NT2/D1 (cell line): Measurements from ENCODE around the gene FOXK1.
A peak's percentile ranks its signal among the peaks of the same experiment; 100 is the strongest.

Experiments
- DNase-seq: peaks from one replicate; pipeline ENCODE4 v3.0.0-alpha.2; 2011; ENCODE audit warnings: low read depth, low spot score
- H3K27me3 ChIP-seq: 2 replicates; pipeline ENCODE4 v1.6.0; 2011; ENCODE audit warnings: mild to moderate bottlenecking; ENCODE audit not compliant: insufficient read length, insufficient read depth
- H3K36me3 ChIP-seq: 2 replicates; pipeline ENCODE4 v1.6.1; 2011; ENCODE audit warnings: mild to moderate bottlenecking, low read length, mixed read lengths; ENCODE audit not compliant: insufficient read depth, insufficient read length
- H3K4me1 ChIP-seq: 2 replicates; pipeline ENCODE4 v1.5.1; 2011; ENCODE audit not compliant: insufficient read depth, insufficient read length
- H3K4me3 ChIP-seq: 2 replicates; pipeline ENCODE4 v1.5.1; 2011; ENCODE audit warnings: low read depth; ENCODE audit not compliant: insufficient read length
- H3K9ac ChIP-seq: 2 replicates; pipeline ENCODE4 v1.6.0; 2011; ENCODE audit warnings: low read depth; ENCODE audit not compliant: insufficient read length
- H3K9me3 ChIP-seq: 2 replicates; pipeline ENCODE4 v1.5.1; 2011; ENCODE audit warnings: mild to moderate bottlenecking, low read length; ENCODE audit not compliant: insufficient read depth
- SUZ12 ChIP-seq: IDR thresholded peaks from 2 replicates; pipeline ENCODE4 v1.6.1; 2011; ENCODE audit not compliant: insufficient read length, insufficient read depth; ENCODE audit errors: extremely low read depth
- YY1 ChIP-seq: IDR thresholded peaks from 2 replicates; pipeline ENCODE4 v1.6.1; 2011; ENCODE audit not compliant: insufficient read length, insufficient read depth
- ZNF274 ChIP-seq: IDR thresholded peaks from 2 replicates; pipeline ENCODE4 v1.6.1; 2011; ENCODE audit warnings: mild to moderate bottlenecking, low read depth, low read length

Gene FOXK1

DNA sequence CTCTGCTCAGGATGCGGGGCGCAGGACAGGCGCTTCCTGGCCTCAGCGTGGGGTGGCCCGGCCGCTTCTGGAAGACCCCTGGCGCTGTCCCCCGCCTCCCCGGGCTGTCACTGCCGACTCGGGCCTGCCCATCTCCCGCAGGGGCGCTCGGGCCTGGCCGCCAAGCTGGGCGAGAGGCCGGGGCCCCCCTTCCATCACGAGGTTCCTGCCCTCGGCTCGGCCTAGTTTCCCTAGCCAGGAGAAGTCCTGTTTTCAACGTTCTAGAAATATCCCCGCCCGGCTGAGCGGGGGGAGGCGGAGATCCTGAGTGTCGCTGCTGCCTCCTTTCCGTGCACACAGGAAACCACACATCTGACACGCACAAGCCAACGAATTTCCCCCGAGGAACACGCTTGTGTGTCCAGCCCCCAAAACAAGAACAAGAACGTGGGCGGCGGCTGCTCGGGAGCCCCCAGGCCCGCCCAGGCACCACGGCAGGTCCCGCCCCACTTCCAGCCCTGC lies 127.0 kb downstream of the FOXK1 start:
- Histone ChIP-seq H3K4me1 (peaks cover 11% of the 10 kb centered on the region), H3K36me3 (peaks cover 13% of the 10 kb centered on the region), H3K9ac (peak overlapping the region; percentile 21), H3K27me3 (no peaks in the 10 kb centered on the region), H3K9me3 (no peaks in the 10 kb centered on the region), H3K4me3 (no peak overlapping the region)
- no peak for TF ChIP-seq SUZ12
- TF ChIP-seq YY1 = no peak
- no peak for TF ChIP-seq ZNF274
- DNase-seq = no peak

DNA sequence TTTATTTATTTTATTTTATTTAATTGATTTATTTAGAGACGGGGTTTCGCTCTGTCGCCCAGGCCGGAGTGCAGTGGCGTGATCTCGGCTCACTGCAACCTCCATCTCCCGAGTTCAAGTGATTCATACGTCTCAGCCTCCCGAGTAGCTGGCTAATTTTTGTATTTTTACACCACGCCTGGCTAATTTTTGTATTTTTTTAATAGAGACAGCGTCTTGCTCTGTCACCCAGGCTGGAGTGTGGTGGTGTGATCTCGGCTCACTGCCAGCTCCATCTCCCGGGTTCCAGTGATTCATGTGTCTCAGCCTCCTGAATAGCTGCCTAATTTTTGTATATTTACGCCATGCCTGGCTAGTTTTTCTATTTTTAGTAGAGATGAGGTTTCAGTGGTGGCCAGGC lies 127.6 kb downstream of the FOXK1 start:
- no peaks in the 10 kb centered on the region for H3K9me3 ChIP-seq
- H3K27me3 ChIP-seq = no peaks in the 10 kb centered on the region
- peaks cover 9% of the 10 kb centered on the region for H3K4me1 ChIP-seq
- no peak overlapping the region for H3K9ac ChIP-seq
- TF ChIP-seq SUZ12 (no peak), ZNF274 (no peak), YY1 (no peak)
- no peak overlapping the region for H3K4me3 ChIP-seq
- DNase-seq = no peak
- H3K36me3 ChIP-seq = peaks cover 13% of the 10 kb centered on the region

DNA sequence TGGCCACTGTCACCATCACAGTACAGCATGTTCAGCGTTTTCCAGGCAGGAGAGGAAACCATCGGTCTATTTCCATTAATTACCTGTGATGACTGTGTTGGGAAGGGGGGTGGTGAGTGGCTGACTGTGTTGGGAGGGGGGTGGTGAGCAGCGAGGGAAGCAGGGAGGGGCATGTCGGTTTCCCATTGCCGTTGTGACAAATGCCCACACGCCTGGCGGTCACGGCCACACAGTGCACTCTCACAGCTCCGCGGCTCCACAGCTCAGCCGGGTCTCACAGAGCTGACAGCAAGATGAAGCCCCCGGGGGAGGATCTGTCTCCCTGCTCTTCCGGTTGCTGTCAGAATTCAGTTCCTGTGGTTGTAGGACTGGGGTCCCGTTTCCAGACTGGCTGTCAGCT lies 132.3 kb downstream of the FOXK1 start:
- Histone ChIP-seq H3K9ac (no peak overlapping the region), H3K27me3 (no peaks in the 10 kb centered on the region), H3K4me3 (no peak overlapping the region), H3K4me1 (peaks cover 10% of the 10 kb centered on the region), H3K9me3 (no peaks in the 10 kb centered on the region), H3K36me3 (peaks cover 8% of the 10 kb centered on the region)
- DNase-seq = no peak
- TF ChIP-seq SUZ12 (no peak), YY1 (no peak), ZNF274 (no peak)

DNA sequence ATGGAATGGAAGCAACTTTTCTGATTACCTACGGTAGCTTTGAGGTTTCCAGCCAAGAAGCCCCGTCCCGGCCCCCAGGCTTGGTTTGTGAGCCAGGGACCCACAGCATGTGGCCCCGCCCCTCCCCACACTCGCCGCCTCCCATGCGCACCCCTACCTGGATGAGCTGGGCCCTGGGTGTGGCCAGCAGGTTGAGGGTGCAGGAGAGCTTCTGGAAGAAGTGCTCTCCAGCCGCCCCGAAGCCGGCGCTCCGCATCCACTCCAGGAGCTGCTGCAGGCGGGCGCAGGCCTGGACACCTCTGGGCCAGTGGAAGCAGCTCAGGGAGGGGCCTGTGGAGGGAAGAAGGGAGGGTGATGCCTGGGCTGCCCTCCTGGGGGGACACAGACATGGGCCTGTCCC lies 133.0 kb downstream of the FOXK1 start:
- H3K4me3 ChIP-seq = no peak overlapping the region
- no peaks in the 10 kb centered on the region for H3K9me3 ChIP-seq
- peaks cover 8% of the 10 kb centered on the region for H3K36me3 ChIP-seq
- H3K9ac ChIP-seq = no peak overlapping the region
- no peaks in the 10 kb centered on the region for H3K27me3 ChIP-seq
- TF ChIP-seq ZNF274 (no peak), SUZ12 (no peak), YY1 (no peak)
- H3K4me1 ChIP-seq = peaks cover 10% of the 10 kb centered on the region
- no peak for DNase-seq

DNA sequence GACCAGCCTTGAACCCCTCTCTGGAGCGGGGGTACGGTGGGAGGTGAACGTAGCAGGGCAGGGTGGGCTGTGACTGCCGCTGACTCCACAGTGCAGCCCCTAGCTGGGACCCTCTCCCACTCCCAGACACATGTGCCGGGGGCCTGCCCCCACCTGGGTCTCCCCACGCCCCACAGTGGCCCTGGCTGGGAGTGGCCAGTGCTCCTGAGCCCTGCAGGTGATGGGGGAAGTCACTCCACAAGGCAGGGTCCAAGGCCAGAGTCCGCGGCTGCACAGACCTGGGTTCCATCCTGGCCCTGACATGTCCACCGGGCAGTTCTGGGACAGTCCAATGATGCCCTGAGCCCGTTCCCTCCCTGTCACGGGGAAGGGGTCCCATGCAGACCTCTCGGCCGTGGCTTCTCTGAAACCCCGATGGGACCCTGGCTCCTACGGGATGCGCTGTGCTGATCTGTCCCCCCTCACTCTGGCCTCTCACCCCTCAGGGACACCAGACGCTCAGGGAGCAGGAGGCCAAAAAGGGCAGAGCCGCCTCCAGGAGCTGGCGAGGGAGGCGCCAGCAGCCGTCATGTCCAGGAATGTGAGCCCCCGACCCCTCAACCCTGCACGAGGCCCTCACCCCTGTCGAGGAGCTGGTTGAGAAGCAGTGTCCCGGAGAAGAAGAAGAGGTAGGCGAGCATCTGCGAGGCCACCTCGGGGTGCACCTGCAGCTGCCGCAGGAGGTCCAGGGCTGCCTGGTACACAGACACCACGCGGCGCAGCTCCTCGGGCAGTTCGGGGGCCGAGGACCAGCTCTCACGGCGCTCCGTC lies 133.7 kb downstream of the FOXK1 start:
- Histone ChIP-seq H3K4me1 (peaks cover 11% of the 10 kb centered on the region), H3K27me3 (no peaks in the 10 kb centered on the region)
- no peak for DNase-seq

DNA sequence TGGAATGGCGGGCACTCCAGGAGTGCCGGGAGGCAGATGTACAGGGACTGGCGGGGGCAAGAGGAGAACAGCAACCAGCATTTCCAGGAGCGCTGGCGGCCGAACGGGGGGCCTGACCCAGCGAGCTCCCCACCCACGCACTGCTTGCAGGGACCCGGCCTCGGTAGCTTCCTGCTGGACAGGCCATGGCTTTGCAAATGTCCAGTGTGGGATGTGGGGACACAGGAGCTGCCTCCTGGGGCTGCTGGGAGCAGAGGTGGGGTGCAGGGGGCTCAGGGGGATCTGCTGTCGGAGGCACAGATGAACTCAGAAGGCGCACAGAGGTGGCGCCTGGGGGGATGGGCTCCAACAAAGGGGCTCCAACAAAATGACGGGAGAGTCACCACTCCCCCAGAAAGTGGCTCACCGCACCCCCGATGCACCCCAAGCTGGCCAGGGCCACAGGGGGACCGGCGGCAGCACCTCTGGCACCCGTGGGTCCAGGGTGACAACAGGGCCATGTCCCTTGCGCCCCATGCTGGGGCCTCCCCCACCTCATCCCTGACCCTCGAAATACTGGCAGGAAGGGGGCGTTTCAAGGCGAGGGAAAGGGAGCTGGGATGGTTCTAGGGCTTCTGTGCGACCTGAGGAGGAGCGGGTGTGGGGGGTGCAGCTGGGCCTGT lies 134.5 kb downstream of the FOXK1 start:
- Histone ChIP-seq H3K4me3 (no peak overlapping the region), H3K4me1 (peaks cover 12% of the 10 kb centered on the region), H3K9ac (peak overlapping the region; percentile 10), H3K27me3 (no peaks in the 10 kb centered on the region), H3K36me3 (peaks cover 5% of the 10 kb centered on the region), H3K9me3 (no peaks in the 10 kb centered on the region)
- DNase-seq = no peak
- TF ChIP-seq SUZ12 = no peak
- no peak for TF ChIP-seq ZNF274
- no peak for TF ChIP-seq YY1

More for the DNA sequence above, 133.7 kb downstream of the FOXK1 start:
- Histone ChIP-seq H3K36me3 (peaks cover 5% of the 10 kb centered on the region), H3K4me3 (no peak overlapping the region), H3K9me3 (no peaks in the 10 kb centered on the region), H3K9ac (peak overlapping the region; percentile 10)
- no peak for TF ChIP-seq SUZ12
- no peak for TF ChIP-seq ZNF274
- TF ChIP-seq YY1 = no peak
